ENCODE measurements around the gene DDX18.

Gene DDX18

GRCh38 chr2:117835990-117836760, 21.7 kb downstream of the DDX18 start:
- peak; percentile 79 for DNase-seq

GRCh38 chr2:117845304-117845703, 30.8 kb downstream of the DDX18 start:
- DNase-seq, result no peak

GRCh38 chr2:117850015-117850414, 35.5 kb downstream of the DDX18 start:
- DNase-seq, result no peak

DNA sequence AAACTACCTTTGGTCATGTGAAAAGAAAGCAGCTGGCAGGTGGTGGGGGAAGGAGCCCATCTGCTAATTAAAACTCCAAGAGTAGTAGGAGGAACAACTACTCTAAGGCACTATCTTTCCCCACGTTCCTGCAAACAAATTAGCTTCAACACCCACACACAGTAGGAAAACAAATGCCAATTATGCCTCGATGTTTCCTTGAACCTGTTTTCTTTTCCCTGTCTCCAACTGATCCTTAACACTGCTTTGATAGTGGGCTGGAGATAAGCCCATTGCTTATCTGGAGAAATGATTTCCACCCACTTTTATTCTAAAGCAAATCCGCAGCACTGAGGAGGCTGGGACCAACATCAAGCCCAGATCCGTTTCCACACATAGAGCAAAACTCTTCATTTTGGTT, 36.0 kb downstream of the DDX18 start:
- DNase-seq, result no peak

DNA sequence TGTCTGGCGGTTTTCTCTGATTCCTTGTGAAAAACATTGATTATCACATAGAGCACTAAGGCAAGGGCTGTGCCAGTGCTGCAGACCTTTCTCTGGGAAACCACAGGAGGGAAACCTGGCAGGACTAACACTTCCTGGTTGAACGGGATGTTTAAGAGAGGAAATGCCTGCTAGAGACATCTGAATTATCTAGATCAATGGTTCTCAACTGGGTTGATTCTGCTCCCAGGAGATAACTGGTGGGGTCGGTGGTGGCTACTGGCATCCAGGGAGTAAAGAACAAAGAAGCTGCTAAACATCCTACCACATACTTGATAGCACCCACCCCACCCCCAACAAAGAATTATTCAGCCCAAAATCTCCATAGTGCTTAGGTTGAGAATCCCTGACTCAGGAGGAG, 37.5 kb downstream of the DDX18 start:
- no peak for DNase-seq

DNA sequence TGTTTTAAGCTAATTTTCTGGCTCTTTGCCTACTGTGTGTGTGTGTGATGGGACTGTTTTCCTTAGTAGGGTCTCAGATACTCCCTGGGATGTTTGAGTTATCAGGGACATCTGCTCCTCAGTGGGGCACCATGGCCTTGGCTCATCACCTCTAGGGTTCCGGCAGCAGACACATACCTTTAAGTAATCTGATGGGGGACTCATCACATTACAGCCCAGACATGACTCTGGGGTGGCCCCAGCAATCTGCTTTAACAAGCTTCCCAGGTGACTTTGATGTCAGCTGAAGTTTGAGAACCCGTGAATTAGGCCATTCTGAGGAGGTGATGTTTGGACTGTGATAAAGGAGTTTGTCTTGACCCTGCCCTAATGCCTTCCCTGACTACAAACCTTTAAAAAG, 38.8 kb downstream of the DDX18 start:
- DNase-seq, result no peak

DNA sequence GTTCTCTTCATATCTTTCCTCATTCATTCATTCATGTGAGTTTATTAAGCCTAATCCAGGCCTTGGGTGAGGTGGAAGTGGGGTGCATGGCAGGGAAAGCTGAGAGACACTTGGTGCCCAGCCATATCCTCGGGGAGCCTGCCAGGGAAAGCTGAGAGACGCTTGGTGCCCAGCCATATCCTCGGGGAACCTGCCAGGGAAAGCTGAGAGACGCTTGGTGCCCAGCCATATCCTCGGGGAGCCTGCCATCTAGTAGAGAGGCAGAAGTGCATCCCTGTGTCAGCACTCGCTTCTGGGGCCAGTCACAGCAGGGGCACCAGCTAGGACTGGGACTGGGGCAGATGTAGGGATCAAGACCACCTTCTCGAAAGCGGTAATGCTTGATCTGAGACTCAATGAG, 39.4 kb downstream of the DDX18 start:
- no peak for DNase-seq

DNA sequence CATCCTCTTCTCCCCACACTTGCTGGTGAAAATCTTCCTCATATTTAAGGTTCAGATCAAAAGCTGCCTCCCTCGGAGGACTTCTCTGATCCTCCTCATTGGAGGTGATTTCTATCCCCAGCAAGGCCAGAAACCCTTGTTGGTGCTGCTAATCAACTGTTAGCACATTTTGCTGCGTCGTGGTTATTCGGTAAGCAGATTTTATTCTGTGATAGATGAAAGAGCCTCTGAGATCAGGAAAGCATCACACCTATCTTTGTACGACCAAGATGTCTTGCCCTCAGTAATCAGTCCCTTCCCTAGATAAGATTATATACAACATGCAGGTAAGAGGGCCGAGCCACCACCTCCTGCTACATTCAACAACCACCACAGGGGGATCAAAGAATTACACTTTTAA, 40.1 kb downstream of the DDX18 start:
- no peak for DNase-seq

DNA sequence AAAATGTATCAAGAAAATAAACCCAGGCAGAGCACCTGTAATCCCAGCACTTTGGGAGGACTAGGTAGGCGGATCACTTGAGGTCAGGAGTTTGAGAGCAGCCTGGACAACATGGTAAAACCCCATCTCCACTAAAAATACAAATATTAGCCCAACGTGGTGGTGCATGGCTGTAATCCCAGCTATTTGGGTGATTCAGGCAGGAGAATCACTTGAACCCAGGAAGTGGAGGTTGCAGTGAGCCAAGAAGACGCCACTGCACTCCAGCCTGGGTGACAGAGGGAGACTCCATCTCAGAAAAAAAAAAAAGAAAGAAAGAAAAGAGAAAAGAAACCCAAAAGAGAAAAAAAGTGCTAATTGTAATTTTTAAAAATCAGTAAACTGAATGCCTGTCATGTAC, 41.4 kb downstream of the DDX18 start:
- DNase-seq, result no peak

DNA sequence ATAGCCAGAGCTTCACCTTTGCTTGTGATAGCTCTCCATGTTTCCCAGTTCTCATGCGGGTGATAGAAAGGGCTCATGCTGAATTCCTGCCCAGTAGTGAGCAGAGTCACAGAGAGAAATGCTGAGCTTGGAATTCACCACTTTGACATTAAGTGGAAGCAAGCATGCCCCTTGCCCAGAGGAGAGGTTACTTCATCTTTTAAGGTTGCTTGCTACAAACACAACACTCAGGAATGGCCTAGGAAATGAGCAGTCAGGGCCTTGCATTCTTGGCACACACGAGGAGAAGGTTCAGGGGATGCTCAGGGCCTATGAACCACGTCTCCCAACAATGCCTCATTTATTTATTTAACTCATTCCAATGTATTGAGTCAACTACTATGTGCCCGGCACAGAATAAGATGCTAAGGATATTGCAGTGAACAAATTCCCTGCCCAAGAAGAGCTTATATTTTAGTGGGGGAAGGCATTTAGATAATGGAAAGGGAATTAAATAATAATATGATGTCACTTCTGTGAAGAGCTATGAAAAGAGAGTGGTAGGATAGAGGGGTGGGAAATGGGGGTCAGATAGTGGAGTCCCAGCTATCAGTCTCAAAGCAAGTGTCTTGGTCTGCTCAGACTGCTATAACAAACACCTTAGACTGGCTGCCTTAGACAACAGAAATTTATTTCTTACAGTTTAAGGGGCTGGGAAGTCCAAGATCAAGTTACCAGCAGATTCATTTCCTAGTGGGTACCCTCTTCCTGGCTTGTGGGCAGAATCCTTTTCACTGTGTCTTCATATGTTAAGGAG, 42.1 kb downstream of the DDX18 start:
- no peak for DNase-seq

DNA sequence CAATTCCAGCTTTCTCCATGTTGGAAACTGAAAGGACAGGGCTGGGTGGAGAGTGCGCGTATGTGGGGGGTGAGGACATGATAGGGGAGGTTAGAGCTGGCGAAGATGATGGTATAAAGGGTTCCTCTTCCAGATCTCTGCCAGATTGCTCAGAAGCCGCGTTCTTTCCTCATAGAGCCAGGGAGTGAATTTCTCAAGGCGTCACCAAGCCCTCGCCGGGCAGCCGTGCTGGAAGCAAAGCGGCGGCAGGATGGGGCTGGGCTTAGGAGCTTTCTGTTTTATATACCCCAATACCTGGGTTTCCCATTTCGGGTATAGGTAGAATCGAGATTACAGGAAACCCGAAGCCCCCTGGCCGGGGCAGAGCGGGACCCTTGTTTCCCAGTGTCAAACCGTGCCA, 43.8 kb downstream of the DDX18 start:
- no peak for DNase-seq

DNA sequence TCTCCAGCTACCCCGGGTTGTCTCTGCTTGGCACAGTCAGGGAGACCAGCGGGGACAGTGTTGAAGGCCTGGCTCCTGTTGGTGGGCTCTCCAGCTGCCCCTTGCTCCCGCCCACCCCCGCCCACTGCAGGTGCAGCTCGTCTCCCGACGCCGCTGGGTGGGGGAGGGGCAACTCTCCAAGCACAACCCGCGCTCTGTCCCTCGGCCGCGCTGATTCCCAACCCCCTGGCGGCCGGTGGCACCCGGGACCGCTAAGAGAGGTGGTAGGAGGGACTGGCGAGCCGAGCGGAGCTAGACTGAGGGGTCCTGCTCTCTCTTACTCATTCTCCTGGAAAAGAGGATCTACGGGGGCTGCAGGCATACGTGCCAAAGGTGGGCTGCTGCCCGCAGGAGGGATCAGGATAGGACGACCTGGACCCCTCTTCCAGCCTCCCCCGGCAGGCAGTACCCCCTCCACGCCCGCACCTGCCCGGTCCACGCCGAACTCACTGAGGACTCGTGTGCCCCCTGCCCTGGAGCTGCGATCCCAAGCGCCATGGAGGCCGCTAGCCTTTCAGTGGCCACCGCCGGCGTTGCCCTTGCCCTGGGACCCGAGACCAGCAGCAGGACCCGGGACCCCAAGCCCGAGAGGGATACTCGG, 44.5 kb downstream of the DDX18 start:
- no peak for DNase-seq

DNA sequence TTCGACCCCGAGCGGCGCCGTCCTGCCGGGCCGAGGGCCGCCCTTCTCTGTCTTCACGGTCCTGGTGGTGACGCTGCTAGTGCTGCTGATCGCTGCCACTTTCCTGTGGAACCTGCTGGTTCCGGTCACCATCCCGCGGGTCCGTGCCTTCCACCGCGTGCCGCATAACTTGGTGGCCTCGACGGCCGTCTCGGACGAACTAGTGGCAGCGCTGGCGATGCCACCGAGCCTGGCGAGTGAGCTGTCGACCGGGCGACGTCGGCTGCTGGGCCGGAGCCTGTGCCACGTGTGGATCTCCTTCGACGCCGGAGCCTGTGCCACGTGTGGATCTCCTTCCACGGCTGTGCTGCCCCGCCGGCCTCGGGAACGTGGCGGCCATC, 45.0 kb downstream of the DDX18 start:
- DNase-seq, result no peak

DNA sequence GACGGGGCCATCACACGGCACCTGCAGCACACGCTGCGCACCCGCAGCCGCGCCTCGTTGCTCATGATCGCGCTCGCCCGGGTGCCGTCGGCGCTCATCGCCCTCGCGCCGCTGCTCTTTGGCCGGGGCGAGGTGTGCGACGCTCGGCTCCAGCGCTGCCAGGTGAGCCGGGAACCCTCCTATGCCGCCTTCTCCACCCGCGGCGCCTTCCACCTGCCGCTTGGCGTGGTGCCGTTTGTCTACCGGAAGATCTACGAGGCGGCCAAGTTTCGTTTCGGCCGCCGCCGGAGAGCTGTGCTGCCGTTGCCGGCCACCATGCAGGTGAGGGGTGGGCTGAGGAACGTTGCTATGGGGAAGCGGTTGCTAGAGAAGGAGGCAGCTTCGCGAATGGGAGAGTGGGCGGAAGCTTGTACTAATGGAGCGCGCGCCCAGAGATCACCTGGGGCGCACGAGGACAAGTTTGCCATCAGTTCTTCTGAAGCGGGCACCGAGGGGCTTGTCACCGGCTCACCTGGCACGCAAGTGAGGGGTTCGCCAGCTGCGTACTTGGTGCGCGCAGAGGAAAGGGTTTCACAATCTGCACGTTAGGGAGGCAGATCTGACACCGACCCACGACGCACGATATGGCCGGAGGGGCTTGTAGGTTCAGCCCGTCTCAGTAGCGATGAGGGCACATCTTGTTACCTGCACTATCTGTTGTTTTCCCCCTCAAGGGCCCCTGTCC, 45.6 kb downstream of the DDX18 start:
- no peak for DNase-seq

- DNase-seq, result no peak
Observed at GRCh38 chr2:117862459-117862858, 48.0 kb downstream of the DDX18 start.

- DNase-seq, result no peak
Observed at GRCh38 chr2:117875786-117876185, 61.3 kb downstream of the DDX18 start.

- no peak for DNase-seq
Observed at GRCh38 chr2:117879003-117879402, 64.5 kb downstream of the DDX18 start.

Measured in NCI-H1694 (cell line).